ENCODE data around the gene CBX4. TPM values are rescaled to one million over a fixed set of nuclear protein-coding genes. Genes with fewer than 3 reads are reported as not detected.
A peak's percentile ranks its signal among the peaks of the same experiment; 100 is the strongest.

CBX4 gene
- total and polyA plus RNA-seq, 2 of the 13 experiments (the other 11 are each of a cell fraction or from before 2014, with no cell fraction given): 25.8 to 50.8 TPM

GRCh38 chr17:79822583-79823124 lies 16.6 kb downstream of the CBX4 start (continued):
- TF ChIP-seq ZNF414 (CRISPR knock-in tag; IDR thresholded peaks at IDR 0.05): peak; percentile 91; the same call in 1 of the 2 replicates
- peak; percentile 93 for TF ChIP-seq HMG20A (CRISPR knock-in tag; IDR thresholded peaks at IDR 0.05; ENCODE audit: borderline replicate concordance)
- no peak for TF ChIP-seq XBP1 (CRISPR knock-in tag; IDR thresholded peaks at IDR 0.05)
- no peak for TF ChIP-seq ZNF776 (CRISPR knock-in tag; IDR thresholded peaks at IDR 0.05)
- TF ChIP-seq CTCF (CRISPR knock-in tag; IDR thresholded peaks at IDR 0.05): 0 out of 2 replicates have a peak, but pooled peaks have one; percentile 14
- no peak for TF ChIP-seq SRSF9 (IDR thresholded peaks at IDR 0.05; ENCODE audit: borderline replicate concordance, insufficient read depth, low read depth, low read length, poor library complexity, severe bottlenecking)
- no peak for TF ChIP-seq GPN1 (CRISPR knock-in tag; IDR thresholded peaks at IDR 0.05; ENCODE audit: borderline replicate concordance)
- peak; percentile 87; the same call in 1 of the 2 replicates for TF ChIP-seq ZNF766 (CRISPR knock-in tag; IDR thresholded peaks at IDR 0.05; ENCODE audit: borderline replicate concordance)
- no peak for TF ChIP-seq PLRG1 (conservative IDR thresholded peaks at IDR 0.05)
- peak; percentile 78 for TF ChIP-seq TFE3 (CRISPR knock-in tag; IDR thresholded peaks at IDR 0.05)
- TF ChIP-seq SMAD1 (CRISPR knock-in tag; IDR thresholded peaks at IDR 0.05; ENCODE audit: borderline replicate concordance, low read depth): no peak
- TF ChIP-seq CENPT (CRISPR knock-in tag; IDR thresholded peaks at IDR 0.05; ENCODE audit: low read depth): no peak
- peak; percentile 73; the same call in 1 of the 2 replicates for TF ChIP-seq KDM4B (CRISPR knock-in tag; IDR thresholded peaks at IDR 0.05)
- no peak for TF ChIP-seq IKZF1 (IDR thresholded peaks at IDR 0.05)
- TF ChIP-seq ZBTB20 (CRISPR knock-in tag; IDR thresholded peaks at IDR 0.05; ENCODE audit: borderline replicate concordance, low read depth): peak; percentile 58; the same call in 1 of the 2 replicates
- TF ChIP-seq SRSF4 (IDR thresholded peaks at IDR 0.05; ENCODE audit: low read depth, low read length, poor library complexity, severe bottlenecking): no peak
- no peak; the same call in 1 of the 2 replicates for TF ChIP-seq ZNF792 (CRISPR knock-in tag; IDR thresholded peaks at IDR 0.05)
- TF ChIP-seq ZNF430 (CRISPR knock-in tag; IDR thresholded peaks at IDR 0.05): peak; percentile 87
- peak; percentile 76; the same call in 1 of the 2 replicates for TF ChIP-seq SAFB2 (CRISPR knock-in tag; IDR thresholded peaks at IDR 0.05; ENCODE audit: borderline replicate concordance, low read depth)
- TF ChIP-seq KDM3A (CRISPR knock-in tag; IDR thresholded peaks at IDR 0.05; ENCODE audit: low read depth): peak; percentile 89; the same call in 1 of the 2 replicates
- peak; percentile 91; the same call in 1 of the 2 replicates for TF ChIP-seq AHDC1 (CRISPR knock-in tag; IDR thresholded peaks at IDR 0.05; ENCODE audit: borderline replicate concordance)
